ENCODE measurements around the gene PSMA8.
"Not testable (repeated sequence)": the region's sequence is repeated elsewhere in the genome, so short reads cannot be mapped to it uniquely, and the experiment has no call there.

Gene PSMA8

DNA sequence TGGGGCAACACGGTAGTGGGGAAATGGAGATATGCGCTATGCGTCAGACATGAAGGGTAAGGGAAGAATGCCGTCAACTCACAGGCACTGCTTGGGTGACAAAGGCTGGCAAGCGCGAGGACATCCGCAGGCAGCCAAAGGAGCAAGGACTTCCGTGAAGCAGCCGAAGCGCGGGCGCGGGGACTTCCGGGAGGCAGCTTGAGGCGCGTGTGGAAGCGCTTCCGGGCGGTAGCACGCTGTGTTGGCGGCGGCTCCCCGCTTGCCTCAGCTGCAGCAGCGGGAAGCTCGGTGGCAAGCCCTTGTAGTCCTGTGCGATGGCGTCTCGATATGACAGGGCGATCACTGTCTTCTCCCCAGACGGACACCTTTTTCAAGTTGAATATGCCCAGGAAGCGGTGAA is at the start of gene PSMA8:
Gene PSMA8 (plus strand): TSS at position 218 of the 400 bp plus-strand sequence. CDS start 97 bp downstream, at position 315.
- peak; percentile 47 for DNase-seq (ENCODE audit: low read depth, low spot score)

DNA sequence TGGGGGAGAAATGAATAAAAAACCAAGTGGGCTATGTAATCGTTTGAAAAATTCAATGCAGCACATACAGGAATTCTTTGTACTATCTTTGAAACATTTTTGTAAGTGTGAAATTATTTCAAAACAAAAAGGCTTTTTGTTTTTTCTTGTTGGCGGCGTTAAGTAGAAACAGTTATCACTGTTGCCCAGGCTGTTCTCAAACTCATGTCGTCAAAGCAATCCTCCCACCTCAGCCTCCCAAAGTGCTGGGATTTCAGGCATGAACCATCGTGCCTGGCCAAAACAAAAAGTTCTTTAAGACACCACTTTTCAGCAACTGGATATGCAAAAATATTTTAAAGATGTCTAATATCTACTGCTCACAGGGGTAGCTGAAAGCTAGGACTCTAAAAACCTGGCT is 48.6 kb upstream of the PSMA8 start:
- no peak for DNase-seq (ENCODE audit: low read depth, low spot score)

DNA sequence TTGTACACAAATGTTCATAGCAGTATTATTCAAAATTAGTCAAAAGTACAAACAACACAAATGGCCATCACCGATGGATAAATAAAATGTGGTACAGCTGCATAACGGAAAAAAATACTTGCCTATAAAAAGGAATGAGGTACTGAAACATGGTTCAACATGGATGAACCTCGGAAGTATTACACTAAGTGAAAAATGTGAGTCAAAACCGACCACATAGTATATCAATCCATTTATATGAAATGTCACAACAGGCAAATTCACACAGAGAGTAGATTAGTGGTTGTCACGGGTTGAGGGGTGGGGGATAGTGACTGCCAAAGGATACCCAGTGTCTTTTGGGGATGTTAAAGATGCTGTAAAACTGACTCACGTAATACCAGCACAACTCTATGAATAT is 46.7 kb upstream of the PSMA8 start:
- DNase-seq (ENCODE audit: low read depth, low spot score), result no peak

DNA sequence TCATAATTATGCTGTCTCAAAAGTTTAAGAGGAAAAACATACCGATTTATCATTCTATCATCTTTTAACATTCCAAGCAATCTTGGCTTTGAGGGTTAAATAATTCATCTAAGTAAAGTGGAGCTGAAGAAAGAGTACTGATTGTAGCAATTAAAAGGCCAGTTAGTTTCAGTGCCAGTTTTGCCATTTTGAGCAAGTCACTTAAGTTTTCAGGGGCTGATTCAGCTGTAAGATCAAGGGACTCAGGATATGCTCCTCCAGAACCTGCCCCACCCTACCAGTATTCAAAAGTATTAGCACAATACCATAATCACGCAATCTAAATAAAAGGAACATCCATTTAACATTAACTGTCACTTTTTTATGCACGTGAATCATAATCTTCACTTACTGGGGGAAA is 45.2 kb upstream of the PSMA8 start:
- DNase-seq (ENCODE audit: low read depth, low spot score), result no peak

DNA sequence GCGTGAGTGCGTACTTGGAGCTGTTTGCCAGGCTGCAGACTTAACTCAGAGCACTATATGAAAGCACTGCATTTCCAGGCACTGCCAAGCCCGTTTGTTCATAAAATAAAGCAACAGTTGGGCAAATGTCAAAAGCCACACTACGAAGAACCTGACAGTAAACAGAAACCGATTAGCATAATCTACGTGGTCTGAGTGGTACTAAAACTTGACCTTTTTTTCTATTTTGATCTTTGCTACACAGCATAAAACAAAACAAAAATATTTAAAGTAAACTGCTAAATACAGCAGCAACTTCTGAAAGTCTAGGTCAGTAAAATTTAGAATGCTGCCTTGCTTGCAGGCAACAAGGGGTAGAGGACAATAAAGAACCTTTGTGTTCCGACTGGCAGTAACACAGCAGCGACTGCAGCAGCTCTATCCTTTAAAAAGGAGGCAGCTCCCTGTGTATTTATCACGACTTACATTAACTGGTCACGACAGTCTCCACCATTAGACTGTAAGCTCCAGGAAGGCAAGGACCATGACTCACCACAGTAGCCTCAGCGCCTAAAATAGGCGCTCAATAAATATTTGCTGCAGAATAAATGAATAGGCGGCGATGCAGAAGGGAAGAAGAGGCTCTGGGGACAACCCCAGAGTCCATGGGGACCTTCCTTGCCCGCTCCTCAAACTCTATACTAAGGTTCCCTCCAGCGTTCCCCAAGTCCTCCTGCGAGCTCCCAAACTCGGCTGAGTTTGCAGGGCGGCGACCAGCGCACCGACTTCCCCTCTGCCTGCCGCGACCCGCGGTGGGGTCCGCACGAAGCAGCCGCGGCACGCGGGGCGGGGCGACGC is 44.2 kb upstream of the PSMA8 start:
- DNase-seq (ENCODE audit: low read depth, low spot score), result no peak

DNA sequence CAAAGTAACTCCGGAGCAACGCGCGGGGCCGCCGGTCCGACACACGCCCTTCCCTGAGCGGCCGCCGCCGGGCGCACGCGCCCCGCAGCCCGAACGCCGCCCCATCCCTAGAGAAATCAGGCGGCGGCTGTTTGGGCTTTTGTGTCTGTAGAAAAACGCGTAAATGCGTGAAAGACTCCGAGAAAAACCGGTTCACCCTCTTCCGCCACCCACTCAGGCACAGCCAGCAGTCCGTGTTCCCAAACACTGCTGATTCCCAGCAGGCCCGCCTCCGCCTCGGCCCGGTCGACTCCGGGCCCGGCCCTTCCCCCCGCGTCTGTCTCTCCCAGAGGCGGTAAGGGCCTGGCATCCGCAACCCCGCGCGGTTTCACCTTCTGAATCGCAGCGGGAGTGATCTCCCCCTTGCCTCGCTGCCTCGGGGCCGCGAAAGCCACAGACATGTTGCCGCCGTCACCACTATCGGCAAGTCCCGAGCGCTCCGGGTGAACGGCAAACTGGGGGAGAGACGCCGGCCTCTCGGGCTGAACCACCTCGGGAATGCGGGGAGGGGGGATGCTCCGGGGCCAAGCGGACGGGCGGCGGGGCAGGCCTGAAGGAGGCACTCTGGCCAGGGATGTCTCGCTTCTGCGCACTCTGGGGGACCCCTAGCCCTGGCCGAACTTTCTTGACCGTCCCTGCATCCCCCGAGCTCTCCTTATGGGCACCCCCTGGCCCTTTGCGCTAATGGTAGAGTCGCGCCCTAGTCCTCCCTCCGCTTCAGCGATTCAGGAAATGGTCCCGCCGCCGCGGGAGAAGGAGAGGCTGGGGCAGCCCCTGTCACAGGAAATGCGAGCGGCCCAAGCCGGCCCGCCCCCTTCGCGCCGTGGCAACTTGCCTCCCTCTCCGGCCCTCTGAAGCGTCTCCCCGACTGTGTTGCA is 43.3 kb upstream of the PSMA8 start, which contains the start of gene SS18:
Gene SS18 (minus strand): TSS at position 484 of the 917 bp plus-strand sequence. CDS start 44 bp downstream, at position 440.
- peak; percentile 76 for DNase-seq (ENCODE audit: low read depth, low spot score)

DNA sequence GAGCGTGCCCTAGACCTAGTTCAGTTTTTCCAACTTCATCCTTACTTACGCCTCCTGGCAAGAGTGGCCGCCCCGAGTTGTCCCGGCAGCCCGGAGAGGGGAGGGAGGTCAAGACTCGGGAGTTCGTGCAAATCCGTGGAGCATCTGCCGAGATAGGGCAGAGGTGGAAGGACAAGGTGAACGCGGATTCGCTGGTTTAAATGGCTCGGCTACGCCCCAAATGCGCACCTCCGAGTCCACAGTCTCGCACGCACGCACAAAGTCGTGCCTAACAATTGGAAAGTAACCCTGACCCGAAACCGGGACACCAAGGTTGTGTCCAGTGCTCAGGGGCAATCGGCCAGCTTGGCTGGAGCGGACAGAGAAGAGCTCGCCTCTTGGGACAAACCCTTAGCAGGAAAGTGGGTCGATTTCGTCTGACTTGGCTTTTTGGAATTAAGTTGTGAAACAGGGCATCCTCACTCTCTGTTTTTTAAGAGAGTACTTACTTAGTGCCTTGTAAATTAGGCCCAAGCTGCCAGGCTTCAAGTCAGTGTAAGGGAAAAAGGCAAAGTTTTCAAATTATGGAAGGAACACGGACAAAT is 42.5 kb upstream of the PSMA8 start:
- DNase-seq (ENCODE audit: low read depth, low spot score), result peak; percentile 23

DNA sequence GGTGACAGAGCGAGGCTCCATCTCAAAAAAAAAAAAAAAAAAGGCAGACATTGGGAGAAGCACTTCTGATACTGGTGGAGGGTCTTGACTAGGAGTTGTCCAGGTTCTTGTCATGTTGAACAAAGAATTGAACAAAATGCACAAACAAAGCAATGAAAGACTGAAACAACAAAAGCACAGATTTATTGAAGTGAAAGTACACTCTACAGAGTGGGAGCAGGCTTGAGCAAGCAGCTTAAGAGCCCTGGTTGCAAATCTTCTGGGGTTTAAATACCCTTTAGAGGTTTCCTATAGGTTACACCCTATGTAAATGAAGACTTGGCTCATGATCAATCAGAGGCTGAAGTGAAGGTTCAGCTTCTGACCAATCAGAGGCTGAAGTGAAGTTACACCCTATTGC is 36.8 kb upstream of the PSMA8 start:
- DNase-seq (ENCODE audit: low read depth, low spot score), result no peak

DNA sequence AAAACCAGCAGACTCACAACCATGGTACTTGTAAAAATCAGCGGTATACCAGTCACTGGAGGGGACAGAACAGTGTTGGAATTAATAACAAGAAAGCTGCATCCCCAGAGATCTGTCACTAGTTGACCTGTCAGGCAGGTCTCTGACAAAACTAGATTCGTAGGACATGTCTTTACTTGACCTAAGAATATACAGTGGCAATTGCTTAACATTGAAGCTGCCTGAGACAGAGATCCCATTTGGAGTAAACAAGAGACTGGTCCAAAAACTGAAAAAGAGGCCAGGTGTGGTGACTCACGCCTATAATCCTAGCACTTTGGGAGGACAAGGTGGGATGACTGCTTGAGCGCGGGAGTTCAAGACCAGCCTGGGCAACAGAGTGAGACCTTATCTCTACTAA is 36.1 kb upstream of the PSMA8 start:
- no peak for DNase-seq (ENCODE audit: low read depth, low spot score)

DNA sequence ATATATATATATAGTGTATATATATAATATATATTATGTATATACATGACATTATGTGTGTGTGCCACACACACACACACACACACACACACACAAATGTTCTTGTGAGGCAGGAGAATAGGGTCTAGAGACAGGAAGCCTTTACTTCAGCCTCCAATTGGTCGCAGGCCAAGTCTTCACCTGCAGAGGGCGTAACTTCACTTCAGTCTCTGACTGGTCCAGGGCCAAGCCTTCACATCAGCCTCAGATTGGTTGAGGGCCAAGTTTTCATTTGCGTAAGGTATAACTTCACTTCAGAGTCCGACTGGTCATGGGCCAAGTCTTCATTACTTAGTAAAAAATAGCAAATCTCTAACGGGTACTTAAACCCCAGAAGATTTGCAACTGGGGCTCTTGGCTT is 30.1 kb upstream of the PSMA8 start:
- DNase-seq (ENCODE audit: low read depth, low spot score), result peak; percentile 38

DNA sequence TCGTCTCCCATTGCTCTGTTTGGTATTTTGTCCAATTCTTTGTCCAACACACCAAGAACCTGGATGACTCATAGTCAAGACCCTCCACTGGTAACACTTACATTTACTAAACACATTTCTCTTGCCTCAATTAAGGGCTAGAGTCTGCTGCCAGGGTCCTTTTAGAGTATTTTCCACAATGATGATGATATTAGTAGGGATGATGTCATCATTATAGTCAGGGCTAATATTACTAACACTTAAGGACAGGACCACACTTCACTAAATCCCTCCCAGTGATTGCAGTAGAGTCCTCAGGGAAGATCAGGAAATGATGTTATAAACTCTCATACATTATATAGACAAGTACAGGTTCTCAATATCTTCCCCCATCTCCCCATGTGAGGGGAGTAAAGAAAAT is 29.6 kb upstream of the PSMA8 start:
- no peak for DNase-seq (ENCODE audit: low read depth, low spot score)

DNA sequence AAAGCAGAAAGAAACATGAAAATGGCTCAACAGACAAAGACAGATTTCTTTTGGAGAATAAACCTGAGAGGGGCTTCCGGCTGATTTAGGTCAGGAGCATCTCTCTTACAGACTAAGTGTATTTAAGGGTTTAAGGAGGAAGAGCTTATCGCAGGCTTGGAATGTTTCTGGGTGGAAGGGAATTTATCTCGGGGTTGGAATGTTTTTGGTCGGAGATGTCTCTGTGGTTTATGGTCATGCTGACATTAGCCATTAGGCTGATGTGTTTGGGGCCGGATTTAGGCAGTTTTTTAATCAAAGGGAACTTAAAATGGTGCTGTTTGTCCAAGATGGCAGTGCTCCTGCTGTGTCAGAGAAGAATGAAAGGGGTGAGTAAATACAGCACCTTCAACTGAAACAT is 14.4 kb upstream of the PSMA8 start:
- no peak for DNase-seq (ENCODE audit: low read depth, low spot score)

DNA sequence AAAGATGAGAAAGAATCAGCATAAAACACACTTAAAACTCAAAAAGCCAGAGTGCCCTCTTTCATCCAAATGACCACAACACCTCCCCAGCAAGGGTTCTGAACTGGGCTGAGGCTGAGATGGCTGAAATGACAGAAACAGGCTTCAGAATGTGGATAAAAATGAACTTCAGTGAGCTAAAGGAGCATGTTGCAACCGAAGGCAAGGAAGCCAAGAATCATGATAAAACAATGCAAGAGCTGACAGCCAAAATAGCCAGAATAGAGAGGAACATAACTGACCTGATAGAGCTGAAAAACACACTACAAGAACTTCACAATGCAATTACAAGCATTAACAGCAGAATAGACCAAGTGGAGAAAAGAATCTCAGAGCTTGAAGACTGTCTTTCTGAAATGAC is 12.2 kb upstream of the PSMA8 start:
- DNase-seq (ENCODE audit: low read depth, low spot score), result no peak

DNA sequence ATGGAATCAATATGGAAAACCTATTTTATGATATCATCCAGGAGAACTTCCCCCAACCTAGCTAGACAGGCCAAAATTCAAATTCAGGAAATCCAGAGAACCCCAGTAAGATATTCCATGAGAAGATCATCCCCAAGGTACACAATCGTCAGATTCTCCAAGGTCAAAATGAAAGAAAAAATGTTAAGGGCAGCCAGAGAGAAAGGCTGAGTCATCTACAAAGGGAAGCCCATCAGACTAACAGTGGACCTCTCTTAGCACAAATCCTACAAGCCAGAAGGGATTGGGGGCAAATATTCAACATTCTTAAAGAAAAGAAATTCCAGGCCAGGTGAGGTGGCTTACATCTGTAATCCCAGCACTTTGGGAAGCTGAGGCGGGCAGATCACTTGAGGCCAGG is 11.7 kb upstream of the PSMA8 start:
- DNase-seq (ENCODE audit: low read depth, low spot score), result not testable (repeated sequence)

DNA sequence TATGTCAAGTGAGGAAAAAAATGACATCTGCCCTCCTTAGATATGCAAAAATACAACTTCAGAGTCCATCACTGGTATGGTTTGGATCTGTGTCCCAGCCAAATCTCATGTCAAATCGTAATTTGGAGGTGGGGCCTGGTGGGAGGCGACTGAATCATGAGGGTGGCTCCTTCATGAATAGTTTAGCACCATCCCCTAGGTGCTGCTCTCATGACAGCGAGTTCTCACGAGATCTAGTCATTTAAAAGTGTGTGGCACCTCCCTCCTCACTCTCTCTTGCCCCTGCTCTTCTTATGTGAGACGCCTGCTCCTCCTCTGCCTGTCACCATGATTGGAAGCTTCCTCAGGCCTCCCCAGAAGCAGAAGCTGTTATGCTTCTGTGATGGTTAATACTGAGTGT is 5.9 kb upstream of the PSMA8 start:
- no peak for DNase-seq (ENCODE audit: low read depth, low spot score)

DNA sequence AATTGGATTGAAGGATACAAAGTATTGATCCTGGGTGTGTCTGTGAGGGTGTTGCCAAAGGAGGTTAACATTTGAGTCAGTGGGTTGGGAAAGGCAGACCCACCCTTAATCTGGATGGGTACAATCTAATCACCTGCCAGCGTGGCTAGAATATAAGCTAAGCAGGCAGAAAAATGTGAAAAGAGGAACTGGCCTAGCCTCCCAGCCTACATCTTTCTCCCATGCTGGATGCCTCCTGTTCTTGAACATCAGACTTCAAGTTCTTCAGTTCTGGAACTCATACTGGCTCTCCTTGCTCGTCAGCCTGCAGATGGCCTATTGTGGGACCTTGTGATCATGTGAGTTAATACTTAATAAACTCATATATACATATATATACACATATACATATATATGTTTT is 5.5 kb upstream of the PSMA8 start:
- DNase-seq (ENCODE audit: low read depth, low spot score), result not testable (repeated sequence)

DNA sequence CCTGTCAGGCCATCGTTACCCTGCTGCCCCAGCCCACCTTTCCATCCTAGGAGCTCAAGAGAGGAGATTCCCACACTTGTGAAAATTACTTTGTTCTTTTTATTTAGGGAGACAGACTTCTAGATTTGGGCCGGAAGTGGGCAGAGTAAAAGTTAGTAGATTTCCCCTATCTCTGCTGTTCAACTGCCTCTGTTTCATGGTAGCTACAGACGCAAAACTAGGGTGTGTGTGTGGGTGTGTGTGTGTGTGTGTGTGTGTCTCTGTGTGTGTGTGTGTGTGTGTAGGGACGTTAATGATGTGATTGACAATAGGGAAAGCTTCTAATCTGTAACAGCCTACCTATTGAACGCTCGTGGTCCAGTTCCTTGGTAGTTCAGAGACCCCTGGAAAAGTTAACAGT is 438 bp downstream of the PSMA8 start:
- no peak for DNase-seq (ENCODE audit: low read depth, low spot score)

DNA sequence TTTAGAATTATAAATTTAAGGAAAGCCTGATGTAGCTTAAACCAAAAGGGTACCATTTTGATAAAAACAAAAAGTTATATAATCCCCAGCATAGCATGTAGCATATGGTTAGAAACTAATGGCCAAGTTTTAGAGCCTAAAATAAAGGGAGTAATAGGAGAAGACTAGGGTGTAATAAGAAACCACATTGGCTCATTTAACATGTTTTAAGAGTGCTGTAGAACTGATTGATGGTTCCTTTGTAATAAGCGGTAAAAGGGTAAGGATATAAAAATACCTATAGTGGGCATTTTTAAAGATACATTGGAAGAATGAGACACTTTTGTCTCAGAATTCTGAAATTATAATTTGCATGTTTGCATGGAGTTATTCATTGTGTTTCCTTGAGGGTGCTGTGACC is 1.9 kb downstream of the PSMA8 start:
- no peak for DNase-seq (ENCODE audit: low read depth, low spot score)

DNA sequence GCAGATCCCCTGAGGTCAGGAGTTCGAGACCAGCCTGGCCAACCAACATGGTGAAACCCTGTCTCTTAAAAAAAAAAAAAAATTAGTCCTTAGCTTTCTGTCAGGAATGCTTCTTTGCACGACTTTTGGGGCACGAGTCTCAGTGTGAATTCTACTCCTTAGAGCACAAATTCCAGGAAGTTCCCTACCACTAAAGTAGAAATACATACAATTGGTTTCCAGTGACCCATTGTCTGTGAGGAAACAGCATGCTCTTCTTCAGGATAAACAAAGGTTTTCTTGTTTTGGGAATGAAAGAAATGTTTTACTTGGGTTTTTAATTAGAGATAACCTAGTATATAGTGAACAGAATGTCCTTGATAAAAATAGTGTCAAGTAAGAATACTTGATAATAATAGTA is 23.7 kb downstream of the PSMA8 start:
- DNase-seq (ENCODE audit: low read depth, low spot score), result no peak

DNA sequence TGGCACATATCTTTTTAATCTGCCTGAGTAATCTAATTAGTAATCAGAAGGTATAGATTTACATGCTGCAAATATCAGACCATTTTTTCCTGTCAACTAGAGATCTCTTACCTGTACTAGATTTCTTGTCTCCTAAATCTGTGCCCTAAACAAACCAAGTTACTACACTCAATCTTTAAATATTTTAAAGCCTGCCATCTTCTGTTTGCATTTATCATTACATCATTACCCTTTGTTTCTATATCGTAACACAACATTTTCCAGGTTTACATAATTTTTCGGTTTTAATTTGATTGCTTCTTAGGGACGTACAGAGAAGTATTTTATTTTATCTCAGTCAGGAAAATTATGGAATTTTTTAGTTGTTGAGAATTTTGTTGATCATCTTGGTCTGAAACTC is 25.7 kb downstream of the PSMA8 start:
- DNase-seq (ENCODE audit: low read depth, low spot score), result no peak

DNA sequence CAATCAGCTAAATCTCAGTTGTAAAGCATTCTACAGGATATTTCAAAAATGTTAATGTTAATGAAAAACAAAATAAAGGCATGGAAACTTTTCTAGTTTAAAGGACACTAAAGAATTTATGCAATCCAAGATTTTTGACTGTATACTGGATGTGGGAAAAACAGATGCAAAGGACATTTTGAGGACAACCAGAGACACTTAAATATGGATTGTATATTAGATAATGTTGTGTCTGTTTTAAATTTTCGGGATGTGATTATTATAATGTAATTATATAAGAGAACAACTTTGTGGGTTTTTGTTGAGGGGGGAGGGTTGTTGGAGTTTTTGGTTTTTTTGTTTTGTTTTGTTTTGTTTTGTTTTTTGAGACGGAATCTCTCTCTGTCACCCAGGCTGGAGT is 30.9 kb downstream of the PSMA8 start:
- no peak for DNase-seq (ENCODE audit: low read depth, low spot score)

DNA sequence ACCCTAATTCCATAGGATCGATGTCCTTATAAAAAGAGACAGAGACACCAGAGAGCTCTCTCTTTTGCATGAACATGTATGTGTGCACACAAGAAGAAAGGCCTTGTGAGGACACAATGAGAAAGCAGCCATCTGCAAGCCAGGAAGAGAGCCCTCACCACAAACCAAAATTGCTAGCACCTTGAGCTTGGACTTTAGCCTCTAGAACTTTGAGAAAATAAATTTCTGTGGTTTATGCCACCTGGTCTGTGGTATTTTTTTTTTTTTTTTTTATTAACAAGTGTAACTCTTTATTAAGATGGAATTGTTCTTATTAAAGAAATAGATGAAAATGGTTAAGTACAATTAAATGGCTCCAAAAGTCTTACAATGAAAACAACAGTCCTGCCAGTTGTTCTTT is 33.9 kb downstream of the PSMA8 start:
- not testable (repeated sequence) for DNase-seq (ENCODE audit: low read depth, low spot score)

All from iPS DF 19.7 (cell line).